A673 (cell line): ENCODE data around the gene WHRN.
A peak's percentile ranks its signal among the peaks of the same experiment; 100 is the strongest.

Source experiments
- EZH2 ChIP-seq: fragments of 200-600 bp; sonication (generic); IDR thresholded peaks from 2 replicates; pipeline ENCODE4 v1.6.1; 2017; ENCODE audit warnings: borderline replicate concordance, low read depth, mild to moderate bottlenecking, mixed read lengths, antibody characterized with exemption, low read length; ENCODE audit not compliant: poor library complexity, severe bottlenecking
- TF ChIP-seq, protein P1 (sequence below): fragments of 300-800, 200-600 bp; sonication (generic); conservative IDR thresholded peaks from 2 replicates; pipeline ENCODE4 v1.5.1; 2017; ENCODE audit warnings: low read depth, mild to moderate bottlenecking, antibody characterized with exemption, low read length, moderate library complexity, mixed read lengths

GRCh38 chr9:114434878-114435311, 70.4 kb downstream of the WHRN start:
- TF ChIP-seq, protein P1, sequence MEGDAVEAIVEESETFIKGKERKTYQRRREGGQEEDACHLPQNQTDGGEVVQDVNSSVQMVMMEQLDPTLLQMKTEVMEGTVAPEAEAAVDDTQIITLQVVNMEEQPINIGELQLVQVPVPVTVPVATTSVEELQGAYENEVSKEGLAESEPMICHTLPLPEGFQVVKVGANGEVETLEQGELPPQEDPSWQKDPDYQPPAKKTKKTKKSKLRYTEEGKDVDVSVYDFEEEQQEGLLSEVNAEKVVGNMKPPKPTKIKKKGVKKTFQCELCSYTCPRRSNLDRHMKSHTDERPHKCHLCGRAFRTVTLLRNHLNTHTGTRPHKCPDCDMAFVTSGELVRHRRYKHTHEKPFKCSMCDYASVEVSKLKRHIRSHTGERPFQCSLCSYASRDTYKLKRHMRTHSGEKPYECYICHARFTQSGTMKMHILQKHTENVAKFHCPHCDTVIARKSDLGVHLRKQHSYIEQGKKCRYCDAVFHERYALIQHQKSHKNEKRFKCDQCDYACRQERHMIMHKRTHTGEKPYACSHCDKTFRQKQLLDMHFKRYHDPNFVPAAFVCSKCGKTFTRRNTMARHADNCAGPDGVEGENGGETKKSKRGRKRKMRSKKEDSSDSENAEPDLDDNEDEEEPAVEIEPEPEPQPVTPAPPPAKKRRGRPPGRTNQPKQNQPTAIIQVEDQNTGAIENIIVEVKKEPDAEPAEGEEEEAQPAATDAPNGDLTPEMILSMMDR, result peak; percentile 61
- TF ChIP-seq EZH2, result no peak
